ENCODE results near the gene CDH16. TPM values are rescaled to one million over a fixed set of nuclear protein-coding genes. Genes with fewer than 3 reads are reported as not detected.
"Not testable (repeated sequence)": the region's sequence is repeated elsewhere in the genome, so short reads cannot be mapped to it uniquely, and the experiment has no call there.

The CDH16 gene
- total RNA-seq, 4 donors from 2014 or later, result not detected

DNA sequence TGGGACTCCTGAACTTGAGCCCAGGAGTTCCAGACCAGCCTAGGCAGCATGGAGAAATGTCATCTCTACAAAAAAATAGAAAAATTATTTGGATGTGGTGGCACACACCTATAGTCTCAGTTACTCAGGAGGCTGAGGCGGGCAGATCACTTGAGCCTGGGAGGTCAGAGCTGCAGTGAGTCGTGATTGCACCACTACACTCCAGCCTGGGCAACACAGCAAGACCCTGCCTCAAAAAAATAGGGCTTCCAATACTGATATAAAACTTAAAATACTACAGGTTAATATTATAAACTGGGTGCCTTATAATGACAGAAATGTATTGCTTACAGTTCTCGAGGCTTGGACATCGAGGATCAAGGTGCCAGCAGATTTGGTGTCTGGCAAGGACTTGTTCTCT is 27.3 kb upstream of the CDH16 start:
- TF ChIP-seq, protein P1, sequence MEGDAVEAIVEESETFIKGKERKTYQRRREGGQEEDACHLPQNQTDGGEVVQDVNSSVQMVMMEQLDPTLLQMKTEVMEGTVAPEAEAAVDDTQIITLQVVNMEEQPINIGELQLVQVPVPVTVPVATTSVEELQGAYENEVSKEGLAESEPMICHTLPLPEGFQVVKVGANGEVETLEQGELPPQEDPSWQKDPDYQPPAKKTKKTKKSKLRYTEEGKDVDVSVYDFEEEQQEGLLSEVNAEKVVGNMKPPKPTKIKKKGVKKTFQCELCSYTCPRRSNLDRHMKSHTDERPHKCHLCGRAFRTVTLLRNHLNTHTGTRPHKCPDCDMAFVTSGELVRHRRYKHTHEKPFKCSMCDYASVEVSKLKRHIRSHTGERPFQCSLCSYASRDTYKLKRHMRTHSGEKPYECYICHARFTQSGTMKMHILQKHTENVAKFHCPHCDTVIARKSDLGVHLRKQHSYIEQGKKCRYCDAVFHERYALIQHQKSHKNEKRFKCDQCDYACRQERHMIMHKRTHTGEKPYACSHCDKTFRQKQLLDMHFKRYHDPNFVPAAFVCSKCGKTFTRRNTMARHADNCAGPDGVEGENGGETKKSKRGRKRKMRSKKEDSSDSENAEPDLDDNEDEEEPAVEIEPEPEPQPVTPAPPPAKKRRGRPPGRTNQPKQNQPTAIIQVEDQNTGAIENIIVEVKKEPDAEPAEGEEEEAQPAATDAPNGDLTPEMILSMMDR (IDR thresholded peaks at IDR 0.05), result no peak
- DNase-seq (ENCODE audit: low spot score), result no peak
- no peak for ATAC-seq (ENCODE audit: low FRiP score)

DNA sequence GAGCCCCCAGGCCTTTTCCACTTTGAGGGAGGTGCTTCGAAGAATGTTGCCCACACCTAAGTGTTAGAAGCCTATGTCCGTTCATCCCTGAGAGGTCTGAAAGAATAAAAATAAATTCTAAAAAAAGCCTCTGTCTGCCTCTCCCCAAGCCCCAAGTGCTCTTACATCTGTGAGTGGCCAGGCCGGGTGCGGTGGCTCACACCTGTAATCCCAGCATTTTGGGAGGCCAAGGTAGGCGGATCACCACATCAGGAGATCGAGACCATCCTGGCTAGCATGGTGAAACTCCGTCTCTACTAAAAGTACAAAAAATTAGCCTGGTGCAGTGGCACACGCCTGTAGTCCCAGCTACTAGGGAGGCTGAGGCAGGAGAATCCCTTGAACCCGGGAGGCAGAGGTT is 26.3 kb upstream of the CDH16 start:
- ATAC-seq (ENCODE audit: low FRiP score); DNase-seq (ENCODE audit: low spot score): not testable (repeated sequence)

DNA sequence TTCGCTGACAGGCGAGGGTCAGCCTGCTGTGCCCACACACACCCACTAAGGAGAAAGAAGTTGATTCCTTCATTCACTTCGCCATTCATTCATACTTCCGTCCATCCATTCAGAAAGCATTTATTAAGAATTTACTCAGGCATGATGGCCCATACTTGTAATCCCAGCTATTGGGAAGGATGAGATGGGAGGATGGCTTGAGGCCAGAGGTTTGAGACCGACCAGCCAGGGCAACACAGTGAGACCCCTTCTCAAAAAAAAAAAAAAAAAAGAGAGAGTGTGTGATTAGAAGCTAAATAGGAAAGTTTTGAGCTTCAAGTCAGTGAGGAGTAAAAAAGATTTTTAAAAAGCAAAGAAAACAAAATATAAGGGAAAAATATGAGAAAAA is 25.4 kb upstream of the CDH16 start:
- TF ChIP-seq, protein P1 (IDR thresholded peaks at IDR 0.05), result no peak
- DNase-seq (ENCODE audit: low spot score), result no peak
- no peak for ATAC-seq (ENCODE audit: low FRiP score)

DNA sequence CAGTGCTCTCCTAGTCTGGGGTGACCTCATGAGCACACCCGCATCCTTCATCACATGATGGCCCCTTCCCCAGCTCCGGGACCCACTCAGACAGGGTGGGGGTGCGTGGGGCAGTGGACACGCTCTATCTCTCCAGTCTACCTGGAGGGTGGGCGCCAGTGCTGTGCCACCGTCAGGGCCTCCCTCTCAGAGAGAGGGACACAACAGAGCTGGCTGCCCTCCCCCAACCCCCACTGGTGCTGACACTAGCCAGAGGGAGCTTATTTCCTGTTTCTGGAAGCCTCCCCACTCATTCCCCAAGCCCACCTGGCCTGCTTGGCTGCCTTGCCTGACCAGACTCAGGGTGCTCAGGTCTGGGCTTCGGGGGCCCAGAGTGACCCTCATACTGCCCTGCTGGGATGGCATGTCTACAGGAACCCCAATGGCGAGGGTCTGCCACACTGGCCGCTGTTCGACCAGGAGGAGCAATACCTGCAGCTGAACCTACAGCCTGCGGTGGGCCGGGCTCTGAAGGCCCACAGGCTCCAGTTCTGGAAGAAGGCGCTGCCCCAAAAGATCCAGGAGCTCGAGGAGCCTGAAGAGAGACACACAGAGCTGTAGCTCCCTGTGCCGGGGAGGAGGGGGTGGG is 24.9 kb upstream of the CDH16 start:
- TF ChIP-seq, protein P1 (IDR thresholded peaks at IDR 0.05), result no peak
- DNase-seq (ENCODE audit: low spot score) (no peak), ATAC-seq (ENCODE audit: low FRiP score) (no peak)

DNA sequence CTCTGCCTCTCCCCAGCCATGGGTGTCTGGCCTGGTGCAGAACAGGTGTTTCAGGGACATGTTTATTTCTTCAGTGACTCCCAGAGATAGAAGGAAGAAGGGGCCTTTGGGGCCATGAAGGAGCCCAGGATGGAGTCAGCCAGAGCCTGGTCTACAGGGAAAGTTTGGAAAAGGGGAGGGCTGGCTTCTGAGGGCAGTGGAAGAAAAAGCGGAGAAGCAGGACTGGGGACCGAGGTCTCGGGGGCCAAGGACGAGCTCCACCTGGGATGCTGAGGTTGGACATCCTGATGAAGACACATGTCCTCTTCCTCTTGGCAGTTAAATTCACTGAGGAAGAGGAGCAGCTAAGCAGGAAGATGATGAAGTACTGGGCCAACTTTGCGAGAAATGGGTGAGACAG is 24.3 kb upstream of the CDH16 start:
- ATAC-seq (ENCODE audit: low FRiP score) (no peak), DNase-seq (ENCODE audit: low spot score) (no peak)
- TF ChIP-seq, protein P1 (IDR thresholded peaks at IDR 0.05), result no peak

DNA sequence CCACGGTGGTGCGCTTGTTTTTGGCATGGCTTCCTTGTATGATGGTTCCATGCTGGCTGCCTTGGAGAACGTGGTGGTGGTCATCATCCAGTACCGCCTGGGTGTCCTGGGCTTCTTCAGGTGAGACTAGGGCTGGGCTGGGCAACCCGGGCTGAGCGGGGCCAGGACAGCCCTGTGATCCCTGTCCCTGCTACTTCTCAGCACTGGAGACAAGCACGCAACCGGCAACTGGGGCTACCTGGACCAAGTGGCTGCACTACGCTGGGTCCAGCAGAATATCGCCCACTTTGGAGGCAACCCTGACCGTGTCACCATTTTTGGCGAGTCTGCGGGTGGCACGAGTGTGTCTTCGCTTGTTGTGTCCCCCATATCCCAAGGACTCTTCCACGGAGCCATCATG is 21.6 kb upstream of the CDH16 start:
- ATAC-seq (ENCODE audit: low FRiP score) (no peak), DNase-seq (ENCODE audit: low spot score) (no peak)
- TF ChIP-seq, protein P1 (IDR thresholded peaks at IDR 0.05), result no peak

DNA sequence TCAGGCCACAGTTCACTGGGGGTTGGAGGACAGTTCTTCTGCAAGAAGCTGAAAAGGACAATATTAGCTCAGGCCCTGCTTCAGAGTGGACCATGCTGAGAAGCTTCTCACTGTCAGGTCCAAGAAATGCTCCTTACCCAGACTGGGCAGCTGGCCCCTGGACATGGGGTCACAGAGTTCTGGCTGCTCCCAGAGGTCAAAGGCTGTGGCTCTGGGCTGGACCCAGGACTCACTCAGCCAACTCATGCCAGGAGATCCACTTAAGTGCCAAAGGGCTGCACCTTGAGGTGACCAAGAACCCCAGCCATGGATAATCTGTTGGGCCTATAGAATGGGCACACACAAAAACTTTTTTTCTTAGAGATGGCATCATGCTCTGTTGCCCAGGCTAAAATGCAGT is 20.7 kb upstream of the CDH16 start:
- no peak for DNase-seq (ENCODE audit: low spot score)
- TF ChIP-seq, protein P1 (IDR thresholded peaks at IDR 0.05), result no peak
- ATAC-seq (ENCODE audit: low FRiP score), result no peak
